Measurements from ENCODE around the gene ADGRG1. TPM values are rescaled to one million over a fixed set of nuclear protein-coding genes. Genes with fewer than 3 reads are reported as not detected.

The ADGRG1 gene
- total and polyA plus RNA-seq, 2 donors (not counting 1 experiment from before 2014, with no cell fraction given), result 0.20 to 0.61 TPM

DNA sequence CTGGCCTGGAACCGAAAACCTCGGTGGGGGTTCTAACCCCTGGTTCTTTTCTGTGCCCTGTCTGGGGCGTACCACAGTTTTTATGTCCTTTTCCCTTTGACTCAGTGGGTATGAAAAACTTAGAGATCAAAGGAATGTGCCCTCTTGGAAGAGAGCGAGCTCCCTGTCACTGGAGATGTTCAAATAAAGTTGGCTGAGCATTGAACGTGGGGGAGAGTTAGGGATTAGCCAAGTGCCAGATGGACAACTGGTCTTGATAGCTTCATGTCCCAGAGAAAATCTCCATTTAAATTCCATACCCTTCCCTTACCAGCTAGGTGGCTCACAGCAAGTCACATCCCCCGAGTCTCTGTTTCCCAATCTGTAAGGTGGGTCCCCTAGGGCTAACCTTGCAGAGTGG, 9.5 kb downstream of the ADGRG1 start:
- Histone ChIP-seq H3K27ac (ENCODE audit: low read length in 2 of 2) (no peak overlapping the region), H4K20me1 (ENCODE audit: control insufficient read depth, insufficient read depth, low read length, poor library complexity, severe bottlenecking) (no peaks in the 10 kb centered on the region), H3K36me3 (replicated peaks in 1 of 2; ENCODE audit: control extremely low read depth in 1 of 2, control insufficient read depth in 1 of 2, extremely low read depth in 1 of 2, insufficient read depth in 2 of 2, low read length in 1 of 2) (no peaks in the 10 kb centered on the region), H3K79me2 (ENCODE audit: control insufficient read depth, insufficient read depth, low read length) (no peaks in the 10 kb centered on the region), H3K4me3 (ENCODE audit: control extremely low read depth in 1 of 5, extremely low read depth in 1 of 5, insufficient read depth in 1 of 5, low read depth in 2 of 5, low read length in 4 of 5) (no peak overlapping the region), H3K4me1 (ENCODE audit: control insufficient read depth in 2 of 2, insufficient read depth in 2 of 2, low read length in 2 of 2) (no peaks in the 10 kb centered on the region), H3K9ac (ENCODE audit: low read length) (no peak overlapping the region), H3K9me3 (ENCODE audit: control extremely low read depth in 1 of 3, control insufficient read depth in 2 of 3, insufficient read depth in 1 of 3, low read length in 2 of 3) (peaks cover 0 to 4% (median 0%) of the 10 kb centered on the region in 3 donors), H2AFZ (ENCODE audit: insufficient read depth, low read depth, low read length, poor library complexity, severe bottlenecking) (no peak overlapping the region), H3K4me2 (replicated peaks; ENCODE audit: low read depth, low read length, poor library complexity, severe bottlenecking) (no peak overlapping the region), H3K27me3 (replicated peaks in 1 of 4; ENCODE audit: control extremely low read depth in 1 of 4, control insufficient read depth in 3 of 4, insufficient read depth in 4 of 4, low read length in 3 of 4) (peaks cover 0 to 14% (median 2%) of the 10 kb centered on the region in 4 experiments)
- intact Hi-C loops (cut with micrococcal nuclease), result no loop called here
- no peak for TF ChIP-seq EZH2 (IDR thresholded peaks at IDR 0.05; ENCODE audit: borderline replicate concordance, insufficient read depth, low read depth, low read length, poor library complexity, severe bottlenecking)
- ATAC-seq (ENCODE audit: low read depth) (no peak), DNase-seq (no peak)
- Mint-ChIP-seq H3K4me3 (no peak overlapping the region), H3K4me1 (no peaks in the 10 kb centered on the region), H3K27me3 (peaks cover 15% of the 10 kb centered on the region), H3K27ac (no peak overlapping the region), H3K9me3 (ENCODE audit: insufficient read depth) (no peaks in the 10 kb centered on the region)
- ChIA-PET CTCF (interaction anchor here (1.1 to 3.6 kb wide), 2 partner anchors 11 kb away, joined by 3 to 12 read pairs; no protein-coding TSS in a partner anchor), POLR2A (no interaction called here)
- WGBS (ENCODE audit: insufficient coverage), result no CpG with 5 or more reads among the region's 6 CpGs

DNA sequence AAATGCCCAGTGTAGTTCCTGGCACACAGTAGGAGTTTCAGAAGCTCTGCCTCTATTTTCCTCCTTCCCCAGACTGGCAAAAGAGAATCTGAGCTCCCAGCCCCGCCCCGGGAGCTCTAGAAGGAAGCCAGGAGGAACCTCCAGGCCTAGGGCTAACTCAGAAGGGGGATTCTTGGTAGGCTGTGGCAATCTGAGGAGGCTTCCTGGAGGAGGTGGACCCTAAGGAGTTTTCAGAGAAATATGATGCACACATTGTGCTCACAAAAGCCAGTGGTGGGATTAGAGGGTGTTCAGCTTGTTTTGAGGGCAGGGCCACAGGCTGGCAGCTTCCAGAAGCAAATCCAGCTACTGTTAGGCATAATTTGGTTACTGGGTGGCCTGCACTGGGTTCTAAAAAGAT, 10.0 kb downstream of the ADGRG1 start:
- Histone ChIP-seq H3K4me2 (replicated peaks; ENCODE audit: low read depth, low read length, poor library complexity, severe bottlenecking) (no peak overlapping the region), H3K27ac (ENCODE audit: low read length in 2 of 2) (no peak overlapping the region), H3K27me3 (replicated peaks in 1 of 4; ENCODE audit: control extremely low read depth in 1 of 4, control insufficient read depth in 3 of 4, insufficient read depth in 4 of 4, low read length in 3 of 4) (peaks cover 0 to 14% (median 2%) of the 10 kb centered on the region in 4 experiments), H3K4me1 (ENCODE audit: control insufficient read depth in 2 of 2, insufficient read depth in 2 of 2, low read length in 2 of 2) (no peaks in the 10 kb centered on the region), H2AFZ (ENCODE audit: insufficient read depth, low read depth, low read length, poor library complexity, severe bottlenecking) (no peak overlapping the region), H3K9ac (ENCODE audit: low read length) (no peak overlapping the region), H3K9me3 (ENCODE audit: control extremely low read depth in 1 of 3, control insufficient read depth in 2 of 3, insufficient read depth in 1 of 3, low read length in 2 of 3) (peaks cover 0 to 4% (median 0%) of the 10 kb centered on the region in 3 donors), H3K36me3 (replicated peaks in 1 of 2; ENCODE audit: control extremely low read depth in 1 of 2, control insufficient read depth in 1 of 2, extremely low read depth in 1 of 2, insufficient read depth in 2 of 2, low read length in 1 of 2) (no peaks in the 10 kb centered on the region), H3K79me2 (ENCODE audit: control insufficient read depth, insufficient read depth, low read length) (no peaks in the 10 kb centered on the region), H4K20me1 (ENCODE audit: control insufficient read depth, insufficient read depth, low read length, poor library complexity, severe bottlenecking) (no peaks in the 10 kb centered on the region), H3K4me3 (ENCODE audit: control extremely low read depth in 1 of 5, extremely low read depth in 1 of 5, insufficient read depth in 1 of 5, low read depth in 2 of 5, low read length in 4 of 5) (no peak overlapping the region)
- H3K9me3 Mint-ChIP-seq (ENCODE audit: insufficient read depth), result no peaks in the 10 kb centered on the region
- ChIA-PET POLR2A (no interaction called here), CTCF (interaction anchor here (1.1 to 3.6 kb wide), 2 partner anchors 11 kb away, joined by 3 to 12 read pairs; no protein-coding TSS in a partner anchor)
- H3K27me3 Mint-ChIP-seq, result peaks cover 15% of the 10 kb centered on the region
- no peak for ATAC-seq (ENCODE audit: low read depth)
- intact Hi-C loops (cut with micrococcal nuclease), result no loop called here
- no peak overlapping the region for H3K27ac Mint-ChIP-seq
- DNase-seq, result no peak
- no peaks in the 10 kb centered on the region for H3K4me1 Mint-ChIP-seq
- WGBS (ENCODE audit: insufficient coverage), result 94% methylated on average over 2 of the region's 2 CpGs
- TF ChIP-seq, protein P1, sequence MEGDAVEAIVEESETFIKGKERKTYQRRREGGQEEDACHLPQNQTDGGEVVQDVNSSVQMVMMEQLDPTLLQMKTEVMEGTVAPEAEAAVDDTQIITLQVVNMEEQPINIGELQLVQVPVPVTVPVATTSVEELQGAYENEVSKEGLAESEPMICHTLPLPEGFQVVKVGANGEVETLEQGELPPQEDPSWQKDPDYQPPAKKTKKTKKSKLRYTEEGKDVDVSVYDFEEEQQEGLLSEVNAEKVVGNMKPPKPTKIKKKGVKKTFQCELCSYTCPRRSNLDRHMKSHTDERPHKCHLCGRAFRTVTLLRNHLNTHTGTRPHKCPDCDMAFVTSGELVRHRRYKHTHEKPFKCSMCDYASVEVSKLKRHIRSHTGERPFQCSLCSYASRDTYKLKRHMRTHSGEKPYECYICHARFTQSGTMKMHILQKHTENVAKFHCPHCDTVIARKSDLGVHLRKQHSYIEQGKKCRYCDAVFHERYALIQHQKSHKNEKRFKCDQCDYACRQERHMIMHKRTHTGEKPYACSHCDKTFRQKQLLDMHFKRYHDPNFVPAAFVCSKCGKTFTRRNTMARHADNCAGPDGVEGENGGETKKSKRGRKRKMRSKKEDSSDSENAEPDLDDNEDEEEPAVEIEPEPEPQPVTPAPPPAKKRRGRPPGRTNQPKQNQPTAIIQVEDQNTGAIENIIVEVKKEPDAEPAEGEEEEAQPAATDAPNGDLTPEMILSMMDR (IDR thresholded peaks at IDR 0.05), result no peak
- no peak for TF ChIP-seq EZH2 (IDR thresholded peaks at IDR 0.05; ENCODE audit: borderline replicate concordance, insufficient read depth, low read depth, low read length, poor library complexity, severe bottlenecking)
- no peak overlapping the region for H3K4me3 Mint-ChIP-seq

All from B cell (primary cell).